HG02798 (cell line): ENCODE data around the gene HEBP2.
A peak's percentile ranks its signal among the peaks of the same experiment; 100 is the strongest.
"Not testable (repeated sequence)": the region's sequence is repeated elsewhere in the genome, so short reads cannot be mapped to it uniquely, and the experiment has no call there.

Experiments used
- ATAC-seq: cut with Tn5 transposase; IDR thresholded peaks from one replicate; pipeline ENCODE4 v1.9.1; 2021; ENCODE audit warnings: mild to moderate bottlenecking; ENCODE audit not compliant: unreplicated experiment, poor library complexity

Gene HEBP2, protein sequence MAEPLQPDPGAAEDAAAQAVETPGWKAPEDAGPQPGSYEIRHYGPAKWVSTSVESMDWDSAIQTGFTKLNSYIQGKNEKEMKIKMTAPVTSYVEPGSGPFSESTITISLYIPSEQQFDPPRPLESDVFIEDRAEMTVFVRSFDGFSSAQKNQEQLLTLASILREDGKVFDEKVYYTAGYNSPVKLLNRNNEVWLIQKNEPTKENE

GRCh38 chr6:138403801-138404665, at the start of gene HEBP2:
HEBP2 (plus strand) TSS chr6:138404223; CDS start chr6:138404496, 273 bp downstream.
- ATAC-seq, result peak; percentile 89

- no peak for ATAC-seq
Measured at GRCh38 chr6:138357928-138358327, 46.1 kb upstream of the HEBP2 start.

DNA sequence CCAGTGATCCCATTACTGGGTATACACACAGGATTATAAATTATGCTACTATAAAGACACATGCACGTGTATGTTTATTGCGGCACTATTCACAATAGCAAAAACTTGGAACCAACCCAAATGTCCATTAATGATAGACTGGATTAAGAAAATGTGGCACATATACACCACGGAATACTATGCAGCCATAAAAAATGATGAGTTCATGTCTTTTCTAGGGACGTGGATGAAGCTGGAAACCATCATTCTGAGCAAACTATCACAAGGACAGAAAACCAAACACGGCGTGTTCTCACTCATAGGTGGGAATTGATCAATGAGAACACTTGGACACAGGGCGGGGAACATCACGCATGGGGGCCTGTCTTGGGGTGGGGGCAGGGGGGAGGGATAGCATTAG, 35.3 kb upstream of the HEBP2 start:
- not testable (repeated sequence) for ATAC-seq

DNA sequence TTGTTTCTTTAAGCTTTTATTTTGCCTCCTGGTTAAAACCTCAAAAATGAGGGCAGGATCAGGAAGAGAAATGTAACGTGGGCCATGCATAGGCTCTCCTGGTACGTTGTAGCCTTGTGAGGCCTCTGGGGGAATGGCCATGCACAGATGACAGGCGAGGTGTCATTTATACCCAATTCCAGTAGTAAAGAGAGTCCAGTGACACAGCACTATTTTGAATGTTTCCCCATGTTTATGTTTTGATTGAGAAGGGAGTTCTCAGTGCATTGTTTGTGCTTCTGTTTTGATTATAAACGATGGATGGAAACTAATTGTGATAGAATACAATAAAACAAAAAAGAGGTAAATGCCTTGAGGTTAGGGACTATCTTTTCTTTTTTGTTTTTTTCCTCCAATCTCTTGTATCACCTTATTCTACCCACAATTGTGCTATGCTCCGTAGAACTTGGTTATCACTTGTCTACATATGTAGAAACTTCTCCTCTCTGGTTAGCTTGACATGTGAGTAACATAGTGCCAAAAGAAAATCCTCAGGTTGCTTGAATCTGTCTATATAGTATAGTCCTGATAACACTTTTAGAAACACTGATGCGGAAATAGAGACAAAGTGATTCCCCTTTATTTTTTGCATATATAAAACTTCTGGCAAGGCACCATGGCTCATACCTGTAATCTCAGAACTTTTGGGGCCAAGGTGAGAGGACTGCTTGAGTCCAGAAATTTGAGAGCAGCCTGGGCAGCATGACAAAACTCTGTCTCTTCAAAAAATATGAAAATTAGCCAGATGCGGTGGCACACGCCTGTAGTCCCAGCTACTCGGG, 33.2 kb upstream of the HEBP2 start:
- no peak for ATAC-seq

- ATAC-seq, result no peak
Measured at GRCh38 chr6:138371452-138371711, 32.6 kb upstream of the HEBP2 start.

DNA sequence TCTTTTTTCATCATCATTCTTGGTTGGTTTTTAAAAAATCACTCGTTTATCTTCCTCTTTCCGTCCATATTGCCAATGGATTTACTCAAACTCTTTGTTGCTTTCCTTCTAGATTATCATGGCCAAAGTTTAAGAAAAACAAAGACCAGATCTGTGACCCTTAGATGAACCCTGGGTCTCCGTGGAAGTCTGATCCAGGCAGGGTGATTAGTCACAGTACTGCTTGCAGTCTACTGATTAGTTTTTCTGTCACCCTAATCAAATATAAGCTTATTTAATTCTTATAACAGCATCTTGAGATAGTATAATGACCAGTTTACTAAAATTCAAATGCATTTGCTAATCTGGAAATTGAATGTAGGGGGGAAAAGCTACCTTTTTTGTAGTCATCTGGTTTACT, 32.3 kb upstream of the HEBP2 start:
- ATAC-seq, result no peak

GRCh38 chr6:138372711-138373463, 31.1 kb upstream of the HEBP2 start:
- ATAC-seq, result no peak

DNA sequence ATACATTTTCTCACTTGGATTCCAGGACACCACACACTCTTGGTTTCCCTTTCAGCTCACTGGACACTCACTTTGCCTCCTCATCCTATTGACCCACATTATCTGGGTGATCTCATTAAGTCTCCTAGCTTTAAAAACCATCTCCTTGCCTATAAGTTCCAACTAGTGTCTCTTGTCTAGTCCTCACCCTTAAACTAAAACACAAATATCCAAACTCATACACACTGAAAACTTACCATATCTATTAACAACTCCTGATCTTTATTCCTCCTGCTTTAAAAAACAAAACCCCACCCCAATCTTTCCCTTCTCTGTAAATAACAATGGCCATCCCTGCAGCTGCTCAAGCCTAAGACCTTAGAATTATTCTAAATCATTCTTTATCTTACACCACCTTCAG, 29.8 kb upstream of the HEBP2 start:
- no peak for ATAC-seq

- no peak for ATAC-seq
Measured at GRCh38 chr6:138374815-138375214, 29.2 kb upstream of the HEBP2 start.

DNA sequence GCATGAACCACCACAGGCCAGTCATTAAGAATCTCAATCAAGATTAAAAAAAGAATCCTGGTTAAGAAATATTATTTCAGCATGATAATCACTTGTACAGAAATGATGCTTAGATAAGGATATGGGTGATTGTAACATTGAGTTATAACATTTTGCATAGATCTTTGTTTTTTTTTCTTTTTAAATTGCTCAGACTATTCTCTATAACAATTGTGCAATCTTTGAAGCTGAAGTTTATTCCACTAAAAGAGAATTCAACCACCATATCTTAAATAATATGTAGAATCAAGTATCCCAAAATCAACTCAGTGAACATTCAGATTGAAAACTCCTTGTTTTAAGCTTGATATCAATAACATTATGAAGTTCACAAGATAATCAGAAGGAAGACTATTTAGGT, 27.0 kb upstream of the HEBP2 start:
- ATAC-seq, result no peak

DNA sequence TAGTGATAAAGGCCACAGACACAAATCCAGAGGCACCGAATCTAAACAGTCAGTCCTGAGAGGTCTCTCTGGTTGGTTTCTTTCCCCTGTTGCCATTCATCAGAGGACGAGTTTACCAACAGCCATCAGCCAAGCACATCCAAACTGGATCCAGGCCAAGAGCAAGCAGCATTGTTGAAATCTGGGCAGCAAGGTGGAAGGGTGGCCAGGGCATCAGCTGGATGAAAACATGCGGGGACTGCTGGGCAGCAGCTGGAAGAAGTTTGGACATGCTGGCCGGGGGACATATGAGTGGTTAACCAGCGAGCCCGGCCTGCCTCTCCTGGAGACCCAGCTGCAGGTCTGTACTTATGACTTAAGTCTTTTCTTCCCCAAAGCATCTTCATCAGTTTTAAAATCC, 26.2 kb upstream of the HEBP2 start, which contains the start of gene SMIM28:
Gene SMIM28, plus strand, starts transcription at position 62 of the 400 bp plus-strand sequence. Its CDS starts 168 bp downstream, at position 230.
- ATAC-seq, result no peak

DNA sequence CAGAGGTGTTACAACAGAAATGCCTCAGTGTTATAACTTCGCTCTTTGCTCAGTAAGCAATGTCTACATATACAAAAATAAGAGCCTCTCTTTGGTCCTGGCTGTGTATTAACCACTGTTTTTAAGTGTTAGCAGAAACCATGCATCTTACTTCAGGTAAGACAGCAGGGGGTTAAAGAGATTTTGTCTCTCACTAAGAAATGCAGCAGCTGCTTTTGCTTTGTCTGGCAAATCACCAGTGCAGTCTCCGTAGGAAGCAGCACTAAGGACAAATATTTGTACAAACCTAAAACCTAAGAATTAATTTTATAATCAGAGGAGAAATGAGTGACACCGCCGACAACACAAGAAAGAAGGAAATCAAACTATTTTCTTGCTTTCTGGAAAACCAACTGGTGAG, 25.6 kb upstream of the HEBP2 start:
- no peak for ATAC-seq

DNA sequence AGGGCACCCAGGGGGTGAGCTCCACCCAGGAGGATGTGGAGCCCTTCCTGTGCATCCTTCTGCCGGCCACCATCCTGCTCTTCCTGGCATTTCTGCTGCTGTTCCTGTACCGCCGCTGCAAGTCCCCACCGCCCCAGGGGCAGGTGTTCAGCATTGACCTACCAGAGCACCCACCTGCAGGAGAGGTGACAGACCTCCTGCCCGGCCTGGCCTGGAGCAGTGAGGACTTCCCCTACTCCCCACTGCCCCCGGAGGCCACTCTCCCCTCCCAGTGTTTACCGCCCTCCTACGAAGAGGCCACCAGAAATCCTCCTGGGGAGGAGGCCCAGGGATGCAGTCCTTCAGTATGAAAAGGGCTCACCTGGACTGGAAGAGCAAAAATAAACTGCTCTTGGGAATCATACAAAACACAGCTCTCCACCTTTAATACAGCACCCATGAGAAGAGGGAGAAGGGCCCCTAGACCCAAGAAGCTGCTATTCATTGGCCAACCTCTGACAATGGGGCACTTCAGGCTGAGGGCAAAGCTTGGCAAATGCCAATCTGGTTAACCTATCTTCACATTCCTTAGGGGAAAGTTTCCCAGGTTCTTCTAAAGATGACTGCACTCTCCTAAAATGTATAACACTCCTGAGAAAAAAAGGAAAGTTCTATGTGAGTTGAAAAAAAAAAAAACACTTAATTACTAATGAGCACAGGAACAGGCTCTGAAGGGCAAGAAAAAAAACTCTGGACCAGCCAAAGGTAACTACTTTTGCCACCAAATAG, 21.3 kb upstream of the HEBP2 start:
- ATAC-seq, result no peak

DNA sequence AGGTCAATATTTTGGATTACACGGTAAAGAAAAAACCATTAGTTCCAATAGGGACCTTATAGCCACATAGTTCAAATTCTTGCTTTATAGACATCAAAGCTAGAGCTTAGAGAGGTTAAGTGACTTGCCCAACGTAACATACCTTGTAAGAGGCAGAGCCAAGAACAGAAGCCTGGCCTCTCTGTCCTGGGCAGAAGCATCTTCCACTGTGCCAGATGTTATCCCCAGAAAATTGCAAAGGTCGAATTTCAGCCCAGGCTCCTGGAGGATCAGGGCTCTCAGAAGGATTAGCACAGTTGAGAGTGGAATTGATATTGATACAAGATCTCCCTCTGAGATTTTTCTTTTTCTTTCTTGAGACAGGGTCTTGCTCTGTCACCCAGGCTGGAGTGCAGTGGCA, 20.2 kb upstream of the HEBP2 start:
- ATAC-seq, result no peak

DNA sequence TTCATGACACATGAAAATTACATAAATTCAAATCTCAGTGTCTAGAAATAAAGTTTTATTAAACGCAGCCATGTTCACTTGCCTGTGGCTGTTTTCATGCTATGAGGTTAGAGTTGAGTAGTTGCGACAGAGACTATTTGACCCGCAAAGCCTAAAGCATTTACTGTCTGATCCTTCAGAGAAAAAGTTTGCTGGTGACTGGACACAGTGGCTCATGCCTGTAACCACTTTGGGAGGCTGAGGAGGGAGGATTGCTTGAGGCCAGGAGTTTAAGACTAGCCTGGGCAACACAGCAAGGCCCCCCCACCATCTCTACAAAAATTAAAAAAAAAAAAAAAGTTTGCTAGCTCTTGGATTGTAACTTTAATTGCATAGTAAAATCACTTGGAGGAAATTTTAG, 17.1 kb upstream of the HEBP2 start:
- ATAC-seq, result no peak

DNA sequence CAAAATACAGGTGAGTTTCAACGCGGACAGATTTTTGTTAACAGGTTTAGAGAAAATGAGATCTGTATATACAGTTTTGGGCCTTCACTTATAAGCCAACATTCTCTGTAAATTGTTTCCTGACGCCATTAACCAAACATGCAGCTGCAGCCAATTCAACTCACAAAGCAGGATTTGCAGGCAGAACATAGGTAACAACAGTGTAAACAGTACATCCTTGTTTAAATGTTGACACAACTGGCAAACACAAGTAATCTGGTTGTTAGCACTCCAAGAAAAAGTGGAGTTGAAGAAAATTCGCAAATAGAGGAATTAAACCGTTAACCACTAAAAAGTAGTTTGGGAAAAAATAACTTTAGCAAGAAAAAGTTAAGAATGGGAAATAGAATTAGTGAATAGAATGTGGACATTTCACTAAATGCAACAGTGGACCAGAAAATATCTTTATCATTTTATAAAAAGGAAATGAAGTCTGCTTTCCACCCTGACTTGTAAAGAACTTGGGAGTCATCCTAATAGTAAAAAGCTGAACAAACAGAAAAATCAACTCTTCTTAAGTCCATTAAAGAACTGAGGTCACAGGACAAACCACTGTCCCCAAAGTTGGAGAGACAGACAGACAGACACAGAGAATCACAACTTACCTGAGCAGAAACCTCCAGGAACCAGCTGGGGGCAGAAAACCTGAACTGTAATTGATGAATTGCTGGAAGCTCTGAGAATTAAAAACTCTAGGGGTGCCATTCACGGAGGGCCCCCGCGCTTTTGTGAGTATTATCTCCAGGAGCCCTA, 16.2 kb upstream of the HEBP2 start:
- no peak for ATAC-seq

DNA sequence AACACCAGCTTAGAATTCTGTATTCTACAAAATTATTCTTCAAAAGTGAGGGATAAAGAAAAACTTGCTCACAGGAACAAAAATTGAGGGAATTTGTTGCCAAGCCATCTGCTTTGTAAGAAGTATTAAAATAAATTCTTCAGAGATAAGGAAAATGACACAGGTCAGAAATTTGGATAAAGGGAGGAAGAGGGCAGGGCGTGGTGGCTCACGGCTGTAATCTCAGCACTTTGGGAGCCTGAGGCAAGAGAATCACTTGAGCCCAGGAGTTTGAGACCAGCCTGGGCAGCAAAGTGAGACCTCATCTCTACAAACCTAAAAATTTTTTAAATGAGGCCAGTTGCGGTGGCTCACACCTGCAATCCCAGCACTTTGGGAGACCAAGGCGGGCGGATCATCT, 14.5 kb upstream of the HEBP2 start:
- ATAC-seq, result no peak

GRCh38 chr6:138393871-138394783, 9.9 kb upstream of the HEBP2 start:
- ATAC-seq, result no peak
